OCI-LY7 (cell line): ENCODE results near the gene PAOX. TPM values are rescaled to one million over a fixed set of nuclear protein-coding genes. Genes with fewer than 3 reads are reported as not detected.
"Not testable (repeated sequence)": the region's sequence is repeated elsewhere in the genome, so short reads cannot be mapped to it uniquely, and the experiment has no call there.

ENCODE experiments used
- BruUV-seq: library from RNA; stranded (reverse); fragments of 400-500 nt; replicated peaks from 2 replicates; lab custom pipeline; 2021; lab: Mats Ljungman, UMichigan
- CTCF ChIA-PET: fragments of 300-600 bp; sonication (Branson Sonifier 250); formaldehyde crosslinking; loops from one replicate; lab custom pipeline; 2022; ENCODE audit warnings: antibody characterized with exemption; ENCODE audit not compliant: unreplicated experiment; lab: Charles Lee
- POLR2A ChIA-PET: fragments of 300-600 bp; sonication (Branson Sonifier 250); formaldehyde crosslinking; loops from one replicate; lab custom pipeline; 2022; ENCODE audit warnings: antibody characterized with exemption; lab: Charles Lee
- DNase-seq: peaks from one replicate; pipeline ENCODE4 v3.0.0-alpha.2; 2015; ENCODE audit warnings: low spot score
- H2AFZ ChIP-seq: fragments of 200-600 bp; sonication (generic), shearing (Covaris generic); 2 replicates; pipeline ENCODE4 v1.6.1; 2014; ENCODE audit warnings: mild to moderate bottlenecking, antibody characterized with exemption, low read length, moderate library complexity
- H3K27ac ChIP-seq: fragments of 200-600 bp; sonication (generic); 2 replicates; pipeline ENCODE4 v1.5.1; 2014; ENCODE audit warnings: mixed run types, low read depth, mild to moderate bottlenecking, moderate library complexity, low read length, inconsistent platforms; ENCODE audit not compliant: poor library complexity, severe bottlenecking
- H3K36me3 ChIP-seq: fragments of 200-600 bp; sonication (generic); 2 replicates; pipeline ENCODE4 v1.6.1; 2014; ENCODE audit warnings: mild to moderate bottlenecking, antibody characterized with exemption, low read length, moderate library complexity, mixed read lengths; ENCODE audit not compliant: insufficient read depth
- H3K4me1 ChIP-seq: fragments of 200-600 bp; sonication (generic); 2 replicates; pipeline ENCODE4 v1.5.1; 2014; ENCODE audit warnings: mild to moderate bottlenecking, low read length; ENCODE audit not compliant: insufficient read depth, poor library complexity, severe bottlenecking
- H3K4me2 ChIP-seq: fragments of 200-600 bp; sonication (generic); 2 replicates; pipeline ENCODE4 v1.6.1; 2014; ENCODE audit warnings: mild to moderate bottlenecking, low read length
- H3K4me3 ChIP-seq: fragments of 200-600 bp; sonication (generic); 2 replicates; pipeline ENCODE4 v1.5.1; 2014; ENCODE audit warnings: mild to moderate bottlenecking, low read depth, low read length; ENCODE audit not compliant: poor library complexity, severe bottlenecking
- H3K79me2 ChIP-seq: fragments of 200-600 bp; sonication (generic); 2 replicates; pipeline ENCODE4 v1.6.1; 2016; ENCODE audit warnings: low read depth, mild to moderate bottlenecking, low read length, moderate library complexity, mixed read lengths; ENCODE audit not compliant: insufficient read depth
- H3K9me2 ChIP-seq: fragments of 200-600 bp; sonication (generic); 2 replicates; pipeline ENCODE4 v1.6.1; 2016; ENCODE audit warnings: mild to moderate bottlenecking, low read length, mixed read lengths; ENCODE audit not compliant: insufficient read depth
- H3K9me3 ChIP-seq: fragments of 200-600 bp; sonication (generic); 2 replicates; pipeline ENCODE4 v1.6.1; 2014; ENCODE audit warnings: mild to moderate bottlenecking, mixed run types, low read length, mixed read lengths
- H4K20me1 ChIP-seq: fragments of 200-600 bp; sonication (generic); 2 replicates; pipeline ENCODE4 v1.6.1; 2014; ENCODE audit warnings: mild to moderate bottlenecking, antibody characterized with exemption, low read length, moderate library complexity, mixed read lengths; ENCODE audit not compliant: insufficient read depth
- CTCF ChIP-seq: fragments of 200-600 bp; sonication (generic); conservative IDR thresholded peaks from 2 replicates; pipeline ENCODE4 v1.5.1; 2014; ENCODE audit warnings: mild to moderate bottlenecking, antibody characterized with exemption, low read length, moderate library complexity, mixed read lengths
- EZH2phosphoT487 ChIP-seq: fragments of 200-600 bp; sonication (generic); IDR thresholded peaks from 2 replicates; pipeline ENCODE4 v1.6.1; 2018; ENCODE audit warnings: low read depth, borderline replicate concordance, mild to moderate bottlenecking, mixed run types, antibody characterized with exemption, low read length, moderate library complexity, mixed read lengths
- intact Hi-C: fragments of 100-400 bp; cut with micrococcal nuclease; formaldehyde crosslinking; loops from one replicate; pipeline ENCODE4 v1.10.0; 2022; ENCODE audit not compliant: unreplicated experiment
- total RNA-seq, 2 experiments: library from RNA; depleted of rRNA in 1 of 2; stranded (reverse); fragments of >200 nt in 1 of 2; shearing (Covaris generic) in 1 of 2; gene quantifications; 2 replicates each; pipeline ENCODE4 v1.2.3, GENCODE V29; 2014 to 2022

PAOX gene
- total RNA-seq, 2 experiments from 2014 or later: 10.7 to 28.1 TPM

DNA sequence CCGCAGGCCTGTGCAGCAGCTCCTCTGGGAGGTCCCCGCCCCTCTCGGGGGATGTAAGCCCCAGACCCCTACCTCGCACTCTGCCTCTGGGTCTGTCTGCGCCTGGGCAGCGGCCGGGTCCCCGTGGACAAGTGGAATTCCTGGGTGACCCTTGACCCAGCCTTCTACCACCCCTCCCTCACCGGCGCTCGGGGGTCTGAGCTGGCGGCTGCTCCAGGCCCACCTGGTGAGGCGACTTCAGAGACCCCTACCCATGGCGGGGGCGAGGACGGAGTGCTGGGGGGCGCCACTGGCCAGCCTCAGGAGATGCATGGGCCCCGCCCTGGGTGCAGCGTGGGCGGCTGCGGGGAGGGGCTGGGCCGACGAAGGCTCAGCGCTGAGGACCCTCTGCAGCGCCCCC is 53.7 kb downstream of the PAOX start:
- H2AFZ ChIP-seq, BruUV-seq: not testable (repeated sequence)

DNA sequence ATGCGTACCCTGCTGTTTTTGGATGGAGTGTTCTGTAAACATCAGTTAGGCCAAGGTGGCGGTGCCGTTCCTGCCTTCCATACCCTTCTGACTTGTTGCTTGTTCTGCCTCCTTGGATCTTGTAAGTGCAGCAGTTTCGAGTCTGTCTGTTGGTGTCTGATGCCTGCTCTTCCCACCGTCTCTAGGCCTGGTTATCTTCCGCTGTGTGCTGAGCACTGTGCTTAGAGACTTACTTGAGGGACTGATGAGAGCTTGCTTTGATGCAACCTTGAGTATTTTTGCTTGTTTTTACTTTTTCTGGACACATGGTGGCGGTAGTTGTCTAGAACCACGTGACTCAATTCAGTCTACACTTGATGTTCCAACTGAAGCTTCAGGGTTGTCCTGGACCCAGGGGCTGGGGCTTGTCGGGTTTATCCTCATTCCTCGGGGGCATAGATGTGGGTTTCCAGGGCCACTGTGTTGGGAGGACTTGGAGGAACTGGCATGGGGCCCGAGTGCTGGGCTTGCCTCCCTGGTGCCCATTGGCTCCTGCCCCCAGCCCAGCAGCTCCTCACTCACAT is 59.7 kb downstream of the PAOX start:
- intact Hi-C loops: loop anchor here (1.0 to 2.0 kb wide), 2 partner anchors 59 to 170 kb away; no protein-coding TSS in a partner anchor
- H3K27ac ChIP-seq: no peak overlapping the region
- CTCF ChIA-PET: interaction anchor here (0.6 kb wide), 1 partner anchor 114 kb away, joined by 4 read pairs; no protein-coding TSS in a partner anchor

More for the DNA sequence above, 53.7 kb downstream of the PAOX start:
- H3K36me3 ChIP-seq, H4K20me1 ChIP-seq, H3K4me1 ChIP-seq, DNase-seq, H3K79me2 ChIP-seq, H3K9me2 ChIP-seq, CTCF ChIA-PET, POLR2A ChIA-PET, H3K4me3 ChIP-seq, intact Hi-C loops, H3K27ac ChIP-seq, H3K4me2 ChIP-seq, H3K9me3 ChIP-seq: not testable (repeated sequence)

DNA sequence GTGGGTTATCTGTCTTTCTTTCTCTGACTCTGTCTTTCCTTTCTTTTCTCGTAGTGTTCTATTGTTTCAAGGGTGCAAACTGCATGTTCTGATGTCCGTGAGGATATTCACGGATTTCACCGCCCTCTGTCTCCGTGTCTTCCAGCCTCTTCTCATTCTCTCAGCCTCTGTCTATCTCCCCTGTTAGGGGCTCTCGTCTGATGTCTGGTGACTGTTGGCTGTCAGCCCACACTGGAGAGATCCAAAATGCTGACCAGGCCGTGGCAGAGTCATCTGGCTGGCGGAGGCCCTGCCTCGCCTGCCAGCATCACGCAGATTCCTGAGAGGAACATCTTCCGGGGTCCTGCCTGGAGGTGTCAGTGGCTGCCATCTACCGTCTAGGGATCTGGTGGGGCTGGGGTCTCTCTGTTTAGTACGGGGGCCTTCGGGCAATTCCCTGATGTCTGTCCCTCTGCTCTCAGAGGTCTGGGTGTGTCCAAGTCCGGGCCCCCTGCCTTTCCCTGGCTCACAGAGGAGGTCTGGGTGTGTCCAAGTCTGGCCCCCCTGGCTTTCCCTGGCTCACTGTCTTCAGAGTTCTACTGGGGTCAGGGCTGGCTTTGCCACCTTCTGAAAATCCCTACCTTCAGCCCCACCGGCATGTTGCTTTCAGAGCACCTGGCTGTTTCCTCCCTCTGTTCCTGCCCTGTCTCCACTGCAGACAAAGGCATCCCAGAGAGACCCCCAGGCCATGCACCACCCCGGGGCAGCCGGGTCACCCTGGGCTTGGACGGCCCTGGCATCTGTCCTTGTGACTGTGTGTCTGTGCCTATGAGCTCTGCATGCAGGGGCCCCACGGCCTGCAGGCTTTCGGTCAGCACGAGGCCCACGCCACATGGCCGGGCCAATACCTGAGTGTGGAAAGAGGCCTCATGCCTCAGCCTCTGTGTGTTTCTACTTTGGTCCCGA is 60.7 kb downstream of the PAOX start:
- intact Hi-C loops: loop anchor here (2.0 kb wide), 1 partner anchor 169 kb away; no protein-coding TSS in a partner anchor
- H3K79me2 ChIP-seq: no peaks in the 10 kb centered on the region
- H3K4me3 ChIP-seq: no peak overlapping the region
- no TSS peak for BruUV-seq
- DNase-seq: no peak
- H3K27ac ChIP-seq: no peak overlapping the region
- no peak overlapping the region for H3K4me2 ChIP-seq
- POLR2A ChIA-PET: interaction anchor here (0.5 kb wide), 1 partner anchor 36 kb away, joined by 3 read pairs; no protein-coding TSS in a partner anchor
- no peaks in the 10 kb centered on the region for H3K36me3 ChIP-seq
- H2AFZ ChIP-seq: no peak overlapping the region
- no peaks in the 10 kb centered on the region for H3K4me1 ChIP-seq
- H3K9me3 ChIP-seq: no peaks in the 10 kb centered on the region
- CTCF ChIA-PET: interaction anchor here (0.6 kb wide), 1 partner anchor 115 kb away, joined by 4 read pairs; no protein-coding TSS in a partner anchor
- TF ChIP-seq CTCF: no peak
- no peak for TF ChIP-seq EZH2phosphoT487
- no peaks in the 10 kb centered on the region for H4K20me1 ChIP-seq
- H3K9me2 ChIP-seq: no peaks in the 10 kb centered on the region

More for the DNA sequence above, 59.7 kb downstream of the PAOX start:
- Histone ChIP-seq H3K36me3 (no peaks in the 10 kb centered on the region), H3K79me2 (no peaks in the 10 kb centered on the region), H3K4me2 (no peak overlapping the region), H3K9me2 (no peaks in the 10 kb centered on the region), H3K4me3 (no peak overlapping the region), H2AFZ (no peak overlapping the region), H3K9me3 (no peaks in the 10 kb centered on the region), H3K4me1 (no peaks in the 10 kb centered on the region), H4K20me1 (no peaks in the 10 kb centered on the region)
- peak; percentile 78 for TF ChIP-seq CTCF
- TF ChIP-seq EZH2phosphoT487: no peak
- BruUV-seq: no TSS peak
- POLR2A ChIA-PET: no interaction called here
- DNase-seq: peak; percentile 54
